ENCODE data around the gene TSEN15.
"Not testable (repeated sequence)": the region's sequence is repeated elsewhere in the genome, so short reads cannot be mapped to it uniquely, and the experiment has no call there.

TSEN15 gene

DNA sequence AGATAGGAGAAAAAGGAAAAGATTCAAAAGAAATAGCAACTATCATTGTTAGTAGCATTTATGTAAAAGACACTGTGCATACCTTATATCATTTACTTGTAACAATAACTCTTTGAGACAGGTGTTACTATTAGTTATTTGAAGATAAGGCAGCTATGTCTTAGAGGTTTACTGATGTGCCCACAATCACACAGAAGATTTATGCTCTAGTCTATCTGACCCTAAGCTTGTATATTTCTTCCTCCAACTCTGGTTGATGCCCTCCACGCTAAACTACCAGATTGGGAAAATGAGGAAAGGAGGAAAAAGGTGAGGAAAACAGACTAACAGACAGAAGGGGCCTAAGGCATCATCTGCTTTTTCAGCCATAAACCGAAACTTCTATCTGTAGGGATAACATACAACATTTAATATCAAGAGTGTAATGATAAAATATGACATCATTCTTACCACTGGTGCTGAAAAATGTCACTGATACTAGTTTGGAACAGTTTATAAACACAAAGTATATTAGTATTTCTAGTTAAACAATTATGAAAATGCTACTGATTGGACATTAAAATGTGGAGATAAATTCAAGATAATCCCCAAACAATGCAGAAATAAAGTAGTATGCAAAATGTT is 19.1 kb upstream of the TSEN15 start:
- FAIRE-seq: no peak

GRCh38 chr1:184032930-184033418 is 18.6 kb upstream of the TSEN15 start:
- FAIRE-seq: no peak

GRCh38 chr1:184033711-184034167 is 17.8 kb upstream of the TSEN15 start:
- FAIRE-seq: no peak

GRCh38 chr1:184034761-184035379 is 16.7 kb upstream of the TSEN15 start:
- no peak for FAIRE-seq

- no peak for FAIRE-seq
Measured at GRCh38 chr1:184035719-184036516, 15.6 kb upstream of the TSEN15 start.

DNA sequence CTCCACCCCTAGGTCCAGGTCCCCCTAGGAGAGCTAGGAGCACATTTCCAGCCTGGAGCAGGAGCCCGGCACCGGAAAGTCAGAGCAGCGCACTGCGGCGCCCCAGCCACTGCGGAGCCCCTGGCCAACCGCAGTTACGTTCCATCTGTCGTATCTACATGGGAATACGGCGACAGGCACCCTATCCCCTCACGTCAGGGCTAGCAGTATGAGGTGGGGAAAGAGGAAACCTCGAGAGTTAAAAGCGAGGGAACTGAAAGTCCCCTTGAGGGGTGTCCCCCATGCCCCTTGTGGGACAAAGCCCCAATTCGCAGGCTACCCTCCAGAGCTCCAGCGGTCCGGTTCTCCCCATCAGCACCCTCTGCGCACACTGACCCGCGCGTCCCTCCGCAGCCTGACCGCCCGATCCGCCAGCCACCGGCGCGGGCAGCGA is 15.0 kb upstream of the TSEN15 start:
- FAIRE-seq: peak; percentile 21

GRCh38 chr1:184037849-184038591 is 13.5 kb upstream of the TSEN15 start:
- FAIRE-seq: no peak

DNA sequence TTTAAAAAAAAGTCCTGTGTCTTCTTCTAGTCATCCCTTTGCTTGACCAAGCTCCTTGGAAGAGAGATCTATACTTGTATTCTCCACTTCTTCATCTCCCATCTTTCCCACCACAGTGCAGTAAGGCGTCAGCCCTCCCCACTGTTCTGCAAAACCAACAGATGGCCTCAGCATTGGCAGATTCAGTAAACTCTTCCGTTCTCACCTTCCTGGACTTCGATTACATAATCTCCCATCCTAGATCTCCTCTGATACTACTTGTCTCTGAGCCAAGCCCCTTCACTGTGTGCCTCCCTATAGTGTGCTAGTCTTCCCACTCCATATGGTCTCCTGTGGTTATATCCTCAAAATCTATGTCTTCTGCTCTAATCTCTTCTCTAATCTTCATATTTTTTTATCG is 12.4 kb upstream of the TSEN15 start:
- FAIRE-seq: no peak

- FAIRE-seq: no peak
Measured at GRCh38 chr1:184041731-184042130, 9.8 kb upstream of the TSEN15 start.

DNA sequence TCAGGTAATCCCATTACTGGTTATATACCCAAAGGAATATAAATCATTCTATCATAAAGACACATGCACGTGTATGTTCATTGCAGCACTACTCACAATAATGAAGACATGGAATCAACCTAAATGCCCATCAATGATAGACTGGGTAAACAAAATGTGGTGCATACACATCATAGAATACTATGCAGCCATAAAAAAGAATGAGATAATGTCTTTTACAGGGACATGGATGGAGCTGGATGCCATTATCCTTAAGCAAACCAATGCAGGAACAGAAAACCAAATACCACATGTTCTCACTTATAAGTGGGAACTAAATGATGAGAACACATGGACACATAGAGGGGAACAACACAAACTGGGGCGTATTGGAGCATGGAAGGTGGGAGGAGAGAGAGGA is 8.2 kb upstream of the TSEN15 start:
- not testable (repeated sequence) for FAIRE-seq

DNA sequence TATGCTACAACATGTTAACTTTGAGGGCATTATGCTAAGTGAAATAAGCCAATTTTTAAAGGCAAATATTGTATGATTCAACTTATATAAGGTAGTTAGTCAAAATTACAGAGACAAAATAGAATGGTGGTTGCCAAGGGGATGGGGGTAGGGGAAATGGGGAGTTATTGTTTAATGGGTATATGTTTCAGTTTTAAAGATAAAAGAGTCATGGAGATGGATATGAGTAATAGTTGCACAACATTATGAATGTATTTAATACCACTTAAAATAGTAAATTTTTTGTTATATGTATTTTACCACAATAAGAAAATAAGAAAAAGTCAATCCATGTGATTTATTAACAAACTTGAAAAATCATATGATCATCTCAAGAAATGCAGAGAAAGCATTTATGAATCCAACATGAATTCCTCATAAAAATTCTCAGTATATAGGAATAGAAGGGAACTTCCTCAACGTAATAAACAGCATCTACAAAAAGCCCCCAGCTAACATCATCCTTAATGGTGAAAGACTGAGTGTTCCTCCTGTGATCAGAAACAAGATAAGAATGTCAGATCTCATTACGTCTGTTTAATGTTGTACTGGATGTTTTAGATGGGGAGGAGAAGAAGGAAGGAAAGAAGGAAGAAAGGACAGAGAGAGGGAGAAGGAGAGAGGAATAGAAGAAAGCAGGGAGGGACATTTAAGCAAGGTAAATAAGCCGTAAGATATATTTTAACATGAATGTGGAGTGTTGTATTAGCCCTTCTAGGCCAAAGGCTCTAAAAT is 6.7 kb upstream of the TSEN15 start:
- FAIRE-seq: no peak

- not testable (repeated sequence) for FAIRE-seq
Measured at GRCh38 chr1:184047541-184047940, 4.0 kb upstream of the TSEN15 start.

- FAIRE-seq: no peak
Measured at GRCh38 chr1:184048561-184049240, 2.8 kb upstream of the TSEN15 start.

GRCh38 chr1:184049291-184049690 is 2.2 kb upstream of the TSEN15 start:
- FAIRE-seq: no peak

DNA sequence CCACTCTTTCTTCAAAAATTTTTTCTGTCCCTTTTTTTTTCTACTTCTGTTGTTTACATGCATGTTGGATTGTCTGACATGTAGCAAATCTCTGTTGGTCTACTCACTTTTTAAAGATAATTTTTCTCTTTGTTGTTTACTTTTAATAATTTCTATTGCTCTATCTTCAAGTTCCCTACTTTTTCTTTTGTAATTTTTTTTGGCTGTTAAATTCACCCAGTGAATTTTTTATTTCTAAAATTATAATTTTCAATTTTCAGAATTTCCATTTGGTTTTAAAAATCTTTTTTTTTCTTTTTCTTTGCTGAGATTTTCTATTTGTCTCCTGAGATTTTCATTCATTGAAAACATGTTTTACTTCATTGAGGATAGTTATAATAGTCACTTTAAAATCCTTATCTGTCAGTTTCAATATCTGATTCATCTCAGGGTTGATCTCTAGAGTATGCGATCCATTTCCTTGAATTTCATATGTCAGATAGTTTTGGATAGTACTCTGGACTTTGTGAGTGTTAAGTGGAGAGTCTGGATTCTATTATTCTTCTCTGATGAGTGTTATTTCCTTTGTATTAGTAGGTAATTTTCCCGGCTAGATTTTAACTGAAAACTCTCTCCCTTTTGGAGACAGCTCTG is 1.6 kb upstream of the TSEN15 start:
- peak; percentile 74 for FAIRE-seq

DNA sequence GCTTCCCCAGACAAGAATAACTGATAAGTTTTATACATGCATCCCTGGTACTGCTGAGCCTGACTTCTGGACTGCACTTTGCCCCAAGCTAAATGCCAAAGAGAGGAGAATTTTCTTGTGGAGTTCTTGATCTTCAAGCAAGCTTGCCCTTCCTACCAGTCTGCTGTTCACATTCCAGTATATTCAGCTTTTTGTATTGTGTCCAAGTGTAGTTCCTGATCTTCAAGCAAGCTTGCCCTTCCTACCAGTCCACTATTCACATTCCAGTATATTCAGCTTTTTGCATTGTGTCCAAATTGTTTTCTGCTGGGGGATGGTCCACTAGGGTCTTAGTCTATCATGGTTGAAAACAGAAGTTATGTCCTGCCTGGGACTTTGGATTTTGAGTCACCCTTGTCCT is 894 bp upstream of the TSEN15 start:
- no peak for FAIRE-seq

- no peak for FAIRE-seq
Measured at GRCh38 chr1:184051138-184051484, 419 bp upstream of the TSEN15 start.

GRCh38 chr1:184052194-184052559 is 647 bp downstream of the TSEN15 start:
- FAIRE-seq: no peak

DNA sequence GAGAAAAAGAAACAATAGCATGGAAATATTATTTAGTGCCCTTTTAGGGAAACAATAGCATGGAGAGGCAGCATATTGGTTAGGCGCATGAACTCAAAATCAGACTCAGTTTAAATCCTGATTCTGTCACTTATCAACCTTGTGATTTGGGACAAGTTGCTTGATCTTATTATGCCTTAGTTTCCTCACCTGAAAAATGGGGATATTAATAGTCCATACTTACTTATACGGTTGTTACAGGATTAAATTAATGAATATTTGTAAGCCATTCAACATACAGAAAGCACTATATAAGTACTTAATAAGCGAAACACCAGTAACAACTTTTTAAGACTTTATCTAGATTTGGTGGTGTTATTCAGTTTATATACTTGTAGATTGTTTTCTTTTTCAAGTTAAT is 1.2 kb downstream of the TSEN15 start:
- FAIRE-seq: no peak

GRCh38 chr1:184053881-184054280 is 2.4 kb downstream of the TSEN15 start:
- no peak for FAIRE-seq

DNA sequence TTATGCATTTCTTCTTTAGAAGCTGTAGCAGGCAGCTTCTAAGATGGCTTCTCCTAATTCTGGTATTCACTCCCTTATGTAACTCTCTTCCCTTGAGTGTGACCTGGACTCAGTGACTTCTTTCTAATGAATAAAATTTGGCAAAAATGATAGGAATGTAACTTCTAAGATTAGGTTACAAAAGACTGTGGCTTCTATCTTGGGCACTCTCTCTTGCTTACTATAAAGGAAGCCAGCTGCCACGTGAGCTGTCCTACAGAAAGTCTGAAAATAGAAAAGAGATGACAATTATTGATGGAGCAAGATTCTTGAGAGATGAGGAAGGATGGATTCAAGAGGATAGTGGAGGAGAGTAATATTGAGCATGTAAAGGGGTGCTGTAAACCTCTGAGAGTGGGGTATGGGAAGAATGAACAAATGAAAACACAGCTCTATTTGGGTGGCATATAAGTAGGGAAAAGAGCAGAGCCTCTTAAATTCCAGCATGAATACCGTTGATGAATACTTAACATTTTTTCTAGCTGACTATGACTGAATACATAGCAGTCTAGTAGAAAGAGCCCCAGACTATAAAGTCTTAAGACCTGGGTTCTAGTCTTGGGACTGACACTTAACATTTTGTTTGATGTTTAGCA is 5.5 kb downstream of the TSEN15 start:
- FAIRE-seq: peak; percentile 98
